ENCODE measurements around the gene MOCS1. TPM values are rescaled to one million over a fixed set of nuclear protein-coding genes. Genes with fewer than 3 reads are reported as not detected.
A peak's percentile ranks its signal among the peaks of the same experiment; 100 is the strongest.

Gene MOCS1
- total and polyA plus RNA-seq, 2 experiments from 2014 or later = 17.2 to 28.1 TPM

- H3K9me3 Mint-ChIP-seq = no peaks in the 10 kb centered on the region
- DNase-seq (ENCODE audit: low spot score) = peak; percentile 97
- no peak overlapping the region for H2AFZ ChIP-seq
- no peak overlapping the region for H3K4me3 Mint-ChIP-seq
- no peak overlapping the region for H3K4me3 ChIP-seq
- H3K79me2 ChIP-seq (replicated peaks; ENCODE audit: insufficient read depth) = no peaks in the 10 kb centered on the region
- no peaks in the 10 kb centered on the region for H3K27me3 ChIP-seq (ENCODE audit: insufficient read depth)
- no peak overlapping the region for H3K4me2 ChIP-seq
- H3K4me1 Mint-ChIP-seq = peaks cover 37% of the 10 kb centered on the region
- H3F3A ChIP-seq (replicated peaks; ENCODE audit: low read depth) = no peaks in the 10 kb centered on the region
- H4K20me1 ChIP-seq (replicated peaks; ENCODE audit: insufficient read depth) = no peaks in the 10 kb centered on the region
- peaks cover 10% of the 10 kb centered on the region for H3K4me1 ChIP-seq (ENCODE audit: insufficient read depth)
- peaks cover 5% of the 10 kb centered on the region for H3K27me3 Mint-ChIP-seq (ENCODE audit: insufficient read depth, low read depth, poor library complexity)
- no peak overlapping the region for H3K27ac ChIP-seq (ENCODE audit: low read depth)
- ATAC-seq = peak; percentile 84
- TF ChIP-seq, protein P1, sequence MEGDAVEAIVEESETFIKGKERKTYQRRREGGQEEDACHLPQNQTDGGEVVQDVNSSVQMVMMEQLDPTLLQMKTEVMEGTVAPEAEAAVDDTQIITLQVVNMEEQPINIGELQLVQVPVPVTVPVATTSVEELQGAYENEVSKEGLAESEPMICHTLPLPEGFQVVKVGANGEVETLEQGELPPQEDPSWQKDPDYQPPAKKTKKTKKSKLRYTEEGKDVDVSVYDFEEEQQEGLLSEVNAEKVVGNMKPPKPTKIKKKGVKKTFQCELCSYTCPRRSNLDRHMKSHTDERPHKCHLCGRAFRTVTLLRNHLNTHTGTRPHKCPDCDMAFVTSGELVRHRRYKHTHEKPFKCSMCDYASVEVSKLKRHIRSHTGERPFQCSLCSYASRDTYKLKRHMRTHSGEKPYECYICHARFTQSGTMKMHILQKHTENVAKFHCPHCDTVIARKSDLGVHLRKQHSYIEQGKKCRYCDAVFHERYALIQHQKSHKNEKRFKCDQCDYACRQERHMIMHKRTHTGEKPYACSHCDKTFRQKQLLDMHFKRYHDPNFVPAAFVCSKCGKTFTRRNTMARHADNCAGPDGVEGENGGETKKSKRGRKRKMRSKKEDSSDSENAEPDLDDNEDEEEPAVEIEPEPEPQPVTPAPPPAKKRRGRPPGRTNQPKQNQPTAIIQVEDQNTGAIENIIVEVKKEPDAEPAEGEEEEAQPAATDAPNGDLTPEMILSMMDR (conservative IDR thresholded peaks at IDR 0.05; ENCODE audit: low read depth in 2 of 2) = peak; percentile 90
- TF ChIP-seq ZNF462 (CRISPR knock-in tag; IDR thresholded peaks at IDR 0.05) (peak; percentile 56; the same call in 1 of the 2 replicates), EZH2 (IDR thresholded peaks at IDR 0.05; ENCODE audit: low read depth, unreplicated experiment) (no peak)
- H3K27ac Mint-ChIP-seq = no peak overlapping the region
- no peaks in the 10 kb centered on the region for H3K36me3 ChIP-seq (ENCODE audit: insufficient read depth)
- peaks cover 7% of the 10 kb centered on the region for H3K9me2 ChIP-seq (ENCODE audit: insufficient read depth)
- no peaks in the 10 kb centered on the region for H3K36me3 Mint-ChIP-seq (ENCODE audit: low read depth)
Measured at GRCh38 chr6:39865011-39865888, 69.0 kb downstream of the MOCS1 start.
